GM12873 (cell line): Measurements from ENCODE around the gene NUP85.
A peak's percentile ranks its signal among the peaks of the same experiment; 100 is the strongest.

Source experiments
- CTCF ChIP-seq: IDR thresholded peaks from 2 replicates; pipeline ENCODE4 v1.5.1; 2012; ENCODE audit warnings: low read depth, mild to moderate bottlenecking, moderate library complexity, low read length, control low read depth; ENCODE audit not compliant: insufficient read depth; ENCODE audit errors: missing control alignments

NUP85 gene

GRCh38 chr17:75262112-75262606 lies 56.7 kb downstream of the NUP85 start:
- TF ChIP-seq CTCF, result no peak

GRCh38 chr17:75263055-75263454 lies 57.6 kb downstream of the NUP85 start:
- TF ChIP-seq CTCF, result peak; percentile 13

GRCh38 chr17:75265614-75266315 lies 60.3 kb downstream of the NUP85 start:
- TF ChIP-seq CTCF, result no peak

- no peak for TF ChIP-seq CTCF
Measured at GRCh38 chr17:75266316-75267152, 61.1 kb downstream of the NUP85 start.

- TF ChIP-seq CTCF, result no peak
Measured at GRCh38 chr17:75267153-75267410, 61.6 kb downstream of the NUP85 start.

- no peak for TF ChIP-seq CTCF
Measured at GRCh38 chr17:75267411-75268232, 62.1 kb downstream of the NUP85 start.

GRCh38 chr17:75269844-75270217 lies 64.4 kb downstream of the NUP85 start:
- TF ChIP-seq CTCF, result no peak
